K562 (cell line): ENCODE results near the gene MRPS35. TPM values are rescaled to one million over a fixed set of nuclear protein-coding genes. Genes with fewer than 3 reads are reported as not detected.

Experiments
- CTBP1 ChIP-seq: fragments of 450-650 bp; IDR thresholded peaks from 2 replicates; pipeline ENCODE4 v1.6.1; 2016; ENCODE audit warnings: borderline replicate concordance
- EP400 ChIP-seq: fragments of 450-650 bp; IDR thresholded peaks from 2 replicates; pipeline ENCODE4 v1.6.1; 2017; ENCODE audit warnings: antibody characterized with exemption, mild to moderate bottlenecking, moderate library complexity
- KLF13 ChIP-seq: fragments of 450-650 bp; IDR thresholded peaks from 2 replicates; pipeline ENCODE4 v1.6.1; 2016; ENCODE audit warnings: missing genetic modification characterization, low read depth, mild to moderate bottlenecking, missing compliant biosample characterization, moderate library complexity, borderline replicate concordance
- KLF6 ChIP-seq: fragments of 250-450 bp; sonication (Bioruptor Pico); IDR thresholded peaks from 2 replicates; pipeline ENCODE4 v1.4.0; 2020; ENCODE audit warnings: mild to moderate bottlenecking, moderate library complexity, borderline replicate concordance
- NEUROD1 ChIP-seq: fragments of 150-350 bp; IDR thresholded peaks from 2 replicates; pipeline ENCODE4 v1.6.1; 2014; ENCODE audit warnings: borderline replicate concordance, low read length, low read depth; ENCODE audit not compliant: partially characterized antibody
- RCOR1 ChIP-seq, 2 experiments: IDR thresholded peaks; 2 replicates each; pipeline ENCODE4 v1.6.1; 2012; ENCODE audit warnings: low read depth in 2 of 2, low read length in 2 of 2, borderline replicate concordance in 1 of 2, improper control_type of control experiment in 1 of 2
- SAP30 ChIP-seq: fragments of 200-600 bp; sonication (generic); IDR thresholded peaks from 2 replicates; pipeline ENCODE4 v1.6.1; 2012; ENCODE audit warnings: borderline replicate concordance, low read depth, mild to moderate bottlenecking, moderate library complexity, low read length, control low read depth, inconsistent platforms; ENCODE audit not compliant: insufficient read depth, poor library complexity, severe bottlenecking
- SMAD4 ChIP-seq: fragments of 250-450 bp; sonication (Bioruptor Pico); conservative IDR thresholded peaks from 2 replicates; pipeline ENCODE4 v1.8.0; 2021; ENCODE audit warnings: inconsistent platforms, mild to moderate bottlenecking, moderate library complexity
- TAF1 ChIP-seq: IDR thresholded peaks from 2 replicates; pipeline ENCODE4 v1.6.1; 2011; ENCODE audit warnings: mild to moderate bottlenecking, low read length, moderate library complexity; ENCODE audit not compliant: insufficient read depth, control insufficient read depth, severe bottlenecking; ENCODE audit errors: extremely low read depth
- TFE3 ChIP-seq: fragments of 450-650 bp; formaldehyde crosslinking; IDR thresholded peaks from 2 replicates; pipeline ENCODE4 v1.4.0; 2020; ENCODE audit warnings: mild to moderate bottlenecking, mixed read lengths
- ZBTB26 ChIP-seq: fragments of 450-650 bp; formaldehyde crosslinking; IDR thresholded peaks from 2 replicates; pipeline ENCODE4 v1.4.0; 2022; ENCODE audit warnings: missing genetic modification characterization
- ZNF184 ChIP-seq: sonication (generic); formaldehyde crosslinking; IDR thresholded peaks from 2 replicates; pipeline ENCODE4 v1.5.0; 2020; ENCODE audit warnings: missing genetic modification reagents
- polyA plus RNA-seq, 8 experiments: library from polyadenylated mRNA; depleted of rRNA in 4 of 8; stranded (reverse) in 5 of 8; unstranded in 3 of 8; fragments of >200 nt; fragmentation: Nextera tagmentation in 2 of 8; fragmentation: Illumina TruSeq in 1 of 8; extraction: Ambion mirVana in 2 of 8; extraction: Trizol in 1 of 8; gene quantifications; 2 replicates each; pipeline versions ENCODE4 v1.2.1 to v1.2.3, GENCODE V29; 2011 to 2014; ENCODE audit warnings: inconsistent platforms in 1 of 8, missing spikeins in 1 of 8
- total RNA-seq, 7 experiments: library from RNA; depleted of rRNA in 6 of 7; stranded (reverse); fragments of >200 nt in 6 of 7; fragmentation: Illumina TruSeq in 2 of 7; extraction: Trizol in 2 of 7; gene quantifications; 2 replicates each; pipeline versions ENCODE4 v1.2.1 to v1.2.3, GENCODE V29; 2011 to 2021; ENCODE audit warnings: low replicate concordance in 1 of 7
- TF ChIP-seq, protein P1 (sequence below): fragments of 250-450 bp; sonication (Bioruptor Pico); IDR thresholded peaks from 2 replicates; pipeline ENCODE4 v1.8.0; 2021; ENCODE audit warnings: borderline replicate concordance, mild to moderate bottlenecking, moderate library complexity; ENCODE audit not compliant: poor library complexity, severe bottlenecking
- TF ChIP-seq, protein P2 (sequence below): fragments of 450-650 bp; conservative IDR thresholded peaks from 2 replicates; pipeline ENCODE4 v1.6.1; 2016; ENCODE audit warnings: missing genetic modification characterization, low read depth, mild to moderate bottlenecking, missing compliant biosample characterization, moderate library complexity
- TF ChIP-seq, protein P3 (sequence below): fragments of 250-450 bp; sonication (Bioruptor Pico); IDR thresholded peaks from 2 replicates; pipeline ENCODE4 v1.4.0; 2020

The MRPS35 gene
- total and polyA plus RNA-seq, 9 of the 15 experiments (the other 6 are each of a cell fraction or from before 2014, with no cell fraction given): 79.0 to 183 (median 114) TPM

DNA sequence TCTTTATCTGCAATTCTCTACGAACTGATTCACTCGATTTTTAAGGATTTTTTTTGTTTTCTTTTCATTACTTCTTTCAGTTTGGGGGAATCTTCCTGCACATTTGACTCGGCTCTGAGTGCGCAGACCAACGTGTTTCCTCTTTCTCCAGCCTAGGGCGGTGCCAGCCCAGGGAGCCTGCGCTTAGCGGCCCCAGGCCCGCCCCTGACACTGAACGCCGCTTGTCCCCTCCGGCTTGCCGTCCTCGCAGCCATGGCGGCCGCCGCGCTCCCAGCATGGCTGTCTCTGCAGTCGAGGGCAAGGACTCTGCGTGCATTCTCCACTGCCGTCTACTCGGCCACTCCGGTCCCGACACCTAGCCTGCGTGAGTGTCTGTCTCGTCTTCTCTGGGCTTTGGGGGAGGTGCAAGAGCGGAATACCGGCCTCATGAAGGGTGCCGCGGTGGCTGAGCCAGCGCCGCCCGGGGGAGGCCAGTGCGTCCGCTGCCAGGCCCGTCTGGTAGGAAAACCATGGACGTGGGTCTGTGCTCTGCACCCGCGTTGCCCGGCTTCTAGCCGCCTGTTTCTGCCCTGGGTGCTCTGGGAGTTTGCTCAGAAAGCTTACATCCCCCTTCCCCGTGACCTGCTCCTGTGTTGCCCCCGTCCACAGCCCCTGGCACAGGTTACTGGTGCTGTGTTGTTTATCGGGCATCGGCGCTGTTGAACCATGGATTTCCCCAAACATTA lies at the start of gene MRPS35 (continued):
- TF ChIP-seq EP400 (peak; percentile 96), SMAD4 (CRISPR knock-in tag) (peak; percentile 64; the same call in 1 of the 2 replicates), SAP30 (peak; percentile 94), TFE3 (CRISPR knock-in tag) (no peak), NEUROD1 (peak; percentile 53), RCOR1 (IDR thresholded peaks at IDR 0.05; ENCODE audit: borderline replicate concordance in 1 of 2, low read depth in 2 of 2, low read length in 2 of 2) (peak in 1 of 2 experiments; percentile 45; a peak in 1 of 4 replicates), KLF6 (CRISPR knock-in tag) (no peak), ZNF184 (CRISPR knock-in tag) (no peak), CTBP1 (peak; percentile 84), KLF13 (tag) (peak; percentile 11; the same call in 1 of the 2 replicates), ZBTB26 (CRISPR knock-in tag) (0 out of 2 replicates have a peak, but pooled peaks have one; percentile 61), TAF1 (peak; percentile 91)
- TF ChIP-seq, protein P1, sequence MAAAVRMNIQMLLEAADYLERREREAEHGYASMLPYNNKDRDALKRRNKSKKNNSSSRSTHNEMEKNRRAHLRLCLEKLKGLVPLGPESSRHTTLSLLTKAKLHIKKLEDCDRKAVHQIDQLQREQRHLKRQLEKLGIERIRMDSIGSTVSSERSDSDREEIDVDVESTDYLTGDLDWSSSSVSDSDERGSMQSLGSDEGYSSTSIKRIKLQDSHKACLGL (CRISPR knock-in tag): peak; percentile 91
- TF ChIP-seq, protein P2, sequence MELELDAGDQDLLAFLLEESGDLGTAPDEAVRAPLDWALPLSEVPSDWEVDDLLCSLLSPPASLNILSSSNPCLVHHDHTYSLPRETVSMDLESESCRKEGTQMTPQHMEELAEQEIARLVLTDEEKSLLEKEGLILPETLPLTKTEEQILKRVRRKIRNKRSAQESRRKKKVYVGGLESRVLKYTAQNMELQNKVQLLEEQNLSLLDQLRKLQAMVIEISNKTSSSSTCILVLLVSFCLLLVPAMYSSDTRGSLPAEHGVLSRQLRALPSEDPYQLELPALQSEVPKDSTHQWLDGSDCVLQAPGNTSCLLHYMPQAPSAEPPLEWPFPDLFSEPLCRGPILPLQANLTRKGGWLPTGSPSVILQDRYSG: no peak
- TF ChIP-seq, protein P3, sequence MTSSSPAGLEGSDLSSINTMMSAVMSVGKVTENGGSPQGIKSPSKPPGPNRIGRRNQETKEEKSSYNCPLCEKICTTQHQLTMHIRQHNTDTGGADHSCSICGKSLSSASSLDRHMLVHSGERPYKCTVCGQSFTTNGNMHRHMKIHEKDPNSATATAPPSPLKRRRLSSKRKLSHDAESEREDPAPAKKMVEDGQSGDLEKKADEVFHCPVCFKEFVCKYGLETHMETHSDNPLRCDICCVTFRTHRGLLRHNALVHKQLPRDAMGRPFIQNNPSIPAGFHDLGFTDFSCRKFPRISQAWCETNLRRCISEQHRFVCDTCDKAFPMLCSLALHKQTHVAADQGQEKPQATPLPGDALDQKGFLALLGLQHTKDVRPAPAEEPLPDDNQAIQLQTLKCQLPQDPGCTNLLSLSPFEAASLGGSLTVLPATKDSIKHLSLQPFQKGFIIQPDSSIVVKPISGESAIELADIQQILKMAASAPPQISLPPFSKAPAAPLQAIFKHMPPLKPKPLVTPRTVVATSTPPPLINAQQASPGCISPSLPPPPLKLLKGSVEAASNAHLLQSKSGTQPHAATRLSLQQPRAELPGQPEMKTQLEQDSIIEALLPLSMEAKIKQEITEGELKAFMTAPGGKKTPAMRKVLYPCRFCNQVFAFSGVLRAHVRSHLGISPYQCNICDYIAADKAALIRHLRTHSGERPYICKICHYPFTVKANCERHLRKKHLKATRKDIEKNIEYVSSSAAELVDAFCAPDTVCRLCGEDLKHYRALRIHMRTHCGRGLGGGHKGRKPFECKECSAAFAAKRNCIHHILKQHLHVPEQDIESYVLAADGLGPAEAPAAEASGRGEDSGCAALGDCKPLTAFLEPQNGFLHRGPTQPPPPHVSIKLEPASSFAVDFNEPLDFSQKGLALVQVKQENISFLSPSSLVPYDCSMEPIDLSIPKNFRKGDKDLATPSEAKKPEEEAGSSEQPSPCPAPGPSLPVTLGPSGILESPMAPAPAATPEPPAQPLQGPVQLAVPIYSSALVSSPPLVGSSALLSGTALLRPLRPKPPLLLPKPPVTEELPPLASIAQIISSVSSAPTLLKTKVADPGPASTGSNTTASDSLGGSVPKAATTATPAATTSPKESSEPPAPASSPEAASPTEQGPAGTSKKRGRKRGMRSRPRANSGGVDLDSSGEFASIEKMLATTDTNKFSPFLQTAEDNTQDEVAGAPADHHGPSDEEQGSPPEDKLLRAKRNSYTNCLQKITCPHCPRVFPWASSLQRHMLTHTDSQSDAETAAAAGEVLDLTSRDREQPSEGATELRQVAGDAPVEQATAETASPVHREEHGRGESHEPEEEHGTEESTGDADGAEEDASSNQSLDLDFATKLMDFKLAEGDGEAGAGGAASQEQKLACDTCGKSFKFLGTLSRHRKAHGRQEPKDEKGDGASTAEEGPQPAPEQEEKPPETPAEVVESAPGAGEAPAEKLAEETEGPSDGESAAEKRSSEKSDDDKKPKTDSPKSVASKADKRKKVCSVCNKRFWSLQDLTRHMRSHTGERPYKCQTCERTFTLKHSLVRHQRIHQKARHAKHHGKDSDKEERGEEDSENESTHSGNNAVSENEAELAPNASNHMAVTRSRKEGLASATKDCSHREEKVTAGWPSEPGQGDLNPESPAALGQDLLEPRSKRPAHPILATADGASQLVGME (CRISPR knock-in tag): no peak
